Uterus (tissue), 2 donors: Measurements from ENCODE around the gene UXT.

Experiments used
- POLR2A ChIP-seq, 2 donors: fragments of 450-650 bp; IDR thresholded peaks; one replicate each; pipeline ENCODE4 v1.6.1; 2016; ENCODE audit warnings: antibody characterized with exemption in 2 of 2, mild to moderate bottlenecking in 1 of 2, moderate library complexity in 1 of 2
- TF ChIP-seq, protein P1 (sequence below), 4 experiments: fragments of 200-600 bp in 2 of 4; fragments of 450-650 bp in 2 of 4; sonication (generic) in 2 of 4; IDR thresholded peaks; one replicate each; pipeline ENCODE4 v1.5.1; 2016 to 2019; ENCODE audit warnings: antibody characterized with exemption in 4 of 4, mild to moderate bottlenecking in 2 of 4, moderate library complexity in 1 of 4

GRCh38 chrX:47706575-47706974, 47.6 kb upstream of the UXT start:
- no peak for TF ChIP-seq POLR2A (IDR thresholded peaks at IDR 0.05)
- TF ChIP-seq, protein P1, sequence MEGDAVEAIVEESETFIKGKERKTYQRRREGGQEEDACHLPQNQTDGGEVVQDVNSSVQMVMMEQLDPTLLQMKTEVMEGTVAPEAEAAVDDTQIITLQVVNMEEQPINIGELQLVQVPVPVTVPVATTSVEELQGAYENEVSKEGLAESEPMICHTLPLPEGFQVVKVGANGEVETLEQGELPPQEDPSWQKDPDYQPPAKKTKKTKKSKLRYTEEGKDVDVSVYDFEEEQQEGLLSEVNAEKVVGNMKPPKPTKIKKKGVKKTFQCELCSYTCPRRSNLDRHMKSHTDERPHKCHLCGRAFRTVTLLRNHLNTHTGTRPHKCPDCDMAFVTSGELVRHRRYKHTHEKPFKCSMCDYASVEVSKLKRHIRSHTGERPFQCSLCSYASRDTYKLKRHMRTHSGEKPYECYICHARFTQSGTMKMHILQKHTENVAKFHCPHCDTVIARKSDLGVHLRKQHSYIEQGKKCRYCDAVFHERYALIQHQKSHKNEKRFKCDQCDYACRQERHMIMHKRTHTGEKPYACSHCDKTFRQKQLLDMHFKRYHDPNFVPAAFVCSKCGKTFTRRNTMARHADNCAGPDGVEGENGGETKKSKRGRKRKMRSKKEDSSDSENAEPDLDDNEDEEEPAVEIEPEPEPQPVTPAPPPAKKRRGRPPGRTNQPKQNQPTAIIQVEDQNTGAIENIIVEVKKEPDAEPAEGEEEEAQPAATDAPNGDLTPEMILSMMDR (IDR thresholded peaks at IDR 0.05): no peak
